ENCODE results near the gene PGLYRP4. TPM values are rescaled to one million over a fixed set of nuclear protein-coding genes. Genes with fewer than 3 reads are reported as not detected.

Gene PGLYRP4
- total RNA-seq, 2 experiments from 2014 or later = not detected

GRCh38 chr1:153292740-153293479 is 55.7 kb downstream of the PGLYRP4 start:
- CTCF ChIA-PET = no interaction called here
- no peak for TF ChIP-seq CTCF (IDR thresholded peaks at IDR 0.05)
- H3K27ac Mint-ChIP-seq = no peak overlapping the region
- H3K4me3 Mint-ChIP-seq = no peak overlapping the region
- POLR2A ChIA-PET = no interaction called here
- H3K4me1 Mint-ChIP-seq (ENCODE audit: low read depth) = peaks cover 12% of the 10 kb centered on the region
- intact Hi-C loops (cut with micrococcal nuclease) = no loop called here
- no peak for ATAC-seq
- H3K36me3 Mint-ChIP-seq (ENCODE audit: low read depth) = no peaks in the 10 kb centered on the region
- H3K27me3 Mint-ChIP-seq = peaks cover 6% of the 10 kb centered on the region
- no peaks in the 10 kb centered on the region for H3K9me3 Mint-ChIP-seq
- DNase-seq = no peak

GRCh38 chr1:153292185-153292584 is 56.5 kb downstream of the PGLYRP4 start:
- TF ChIP-seq CTCF (IDR thresholded peaks at IDR 0.05) = no peak
- CTCF ChIA-PET = interaction anchor here (0.9 kb wide), 1 partner anchor 10 kb away, joined by 3 read pairs; no protein-coding TSS in a partner anchor
- DNase-seq = no peak
- Mint-ChIP-seq H3K27me3 (peaks cover 6% of the 10 kb centered on the region), H3K9me3 (no peaks in the 10 kb centered on the region), H3K4me1 (ENCODE audit: low read depth) (peaks cover 12% of the 10 kb centered on the region), H3K4me3 (no peak overlapping the region), H3K36me3 (ENCODE audit: low read depth) (no peaks in the 10 kb centered on the region), H3K27ac (no peak overlapping the region)
- POLR2A ChIA-PET = no interaction called here
- no peak for ATAC-seq
- intact Hi-C loops (cut with micrococcal nuclease) = no loop called here

GRCh38 chr1:153291514-153291913 is 57.1 kb downstream of the PGLYRP4 start:
- peaks cover 12% of the 10 kb centered on the region for H3K4me1 Mint-ChIP-seq (ENCODE audit: low read depth)
- DNase-seq (peak; percentile 9), ATAC-seq (peak; percentile 34)
- H3K4me3 Mint-ChIP-seq = no peak overlapping the region
- ChIA-PET CTCF (interaction anchor here (0.9 kb wide), 1 partner anchor 11 kb away, joined by 3 read pairs; no protein-coding TSS in a partner anchor), POLR2A (no interaction called here)
- H3K9me3 Mint-ChIP-seq = no peaks in the 10 kb centered on the region
- intact Hi-C loops (cut with micrococcal nuclease) = no loop called here
- no peak for TF ChIP-seq CTCF (IDR thresholded peaks at IDR 0.05)
- no peak overlapping the region for H3K27ac Mint-ChIP-seq
- H3K27me3 Mint-ChIP-seq = peaks cover 6% of the 10 kb centered on the region
- no peaks in the 10 kb centered on the region for H3K36me3 Mint-ChIP-seq (ENCODE audit: low read depth)

- intact Hi-C loops (cut with micrococcal nuclease) = no loop called here
- peak; percentile 62 for TF ChIP-seq CTCF (IDR thresholded peaks at IDR 0.05)
- H3K4me1 Mint-ChIP-seq (ENCODE audit: low read depth) = peaks cover 7% of the 10 kb centered on the region
- no peak overlapping the region for H3K27ac Mint-ChIP-seq
- no peak overlapping the region for H3K4me3 Mint-ChIP-seq
- no peaks in the 10 kb centered on the region for H3K36me3 Mint-ChIP-seq (ENCODE audit: low read depth)
- peak; percentile 51 for ATAC-seq
- H3K27me3 Mint-ChIP-seq = peaks cover 4% of the 10 kb centered on the region
- ChIA-PET CTCF (interaction anchor here (0.7 to 2.6 kb wide), 11 partner anchors 8 to 96 kb away, joined by 3 to 7 read pairs (median 4); no protein-coding TSS in a partner anchor), POLR2A (no interaction called here)
- DNase-seq = peak; percentile 21
- no peaks in the 10 kb centered on the region for H3K9me3 Mint-ChIP-seq
Observed at GRCh38 chr1:153288634-153289275, 59.9 kb downstream of the PGLYRP4 start.

Other genes starting within 250 kb of the PGLYRP4 start
- not detected for gene SPRR2F, start 235.3 kb downstream of the PGLYRP4 start, total RNA-seq
- gene SPRR2G, start 198.0 kb downstream of the PGLYRP4 start, total RNA-seq = not detected
- gene LELP1, start 145.4 kb downstream of the PGLYRP4 start, total RNA-seq = not detected
- gene PRR9, start 131.3 kb downstream of the PGLYRP4 start, total RNA-seq = not detected
- not detected for gene LORICRIN, start 89.2 kb downstream of the PGLYRP4 start, total RNA-seq
- gene PGLYRP3, start 35.9 kb downstream of the PGLYRP4 start, total RNA-seq = not detected
- not detected for gene S100A9, start 9.0 kb upstream of the PGLYRP4 start, total RNA-seq
- not detected for gene S100A12, start 26.8 kb upstream of the PGLYRP4 start, total RNA-seq
- gene S100A8, start 42.2 kb upstream of the PGLYRP4 start, total RNA-seq = not detected
- not detected for gene S100A7A, start 67.7 kb upstream of the PGLYRP4 start, total RNA-seq
- not detected for gene S100A7, start 111.8 kb upstream of the PGLYRP4 start, total RNA-seq
- gene S100A6, start 187.2 kb upstream of the PGLYRP4 start, total RNA-seq = 100 to 1,000 TPM; 200 to 211 TPM
- gene S100A5, start 192.1 kb upstream of the PGLYRP4 start, total RNA-seq = 1 to 10 TPM; 1.1 to 1.2 TPM
- 100 to 1,000 TPM; 109 to 118 TPM for gene S100A4, start 197.0 kb upstream of the PGLYRP4 start, total RNA-seq
- gene S100A3, start 200.4 kb upstream of the PGLYRP4 start, total RNA-seq = not detected
- gene S100A2, start 217.0 kb upstream of the PGLYRP4 start, total RNA-seq = under 1 TPM in 1 of 2 experiments, not detected in 1; 0.50 TPM

Measured in activated CD8-positive, alpha-beta T cell treated with anti-CD3 and anti-CD28 coated beads for 36 hours (primary cell).